GM12892 (cell line): Measurements from ENCODE around the gene IRF1.

Source experiments
- POLR2A ChIP-seq: IDR thresholded peaks from 2 replicates; pipeline ENCODE4 v1.6.1; 2011; ENCODE audit warnings: low read depth, low read length, control low read depth
- POLR2AphosphoS5 ChIP-seq: IDR thresholded peaks from 2 replicates; pipeline ENCODE4 v1.6.1; 2011; ENCODE audit warnings: low read depth, low read length, control low read depth

DNA sequence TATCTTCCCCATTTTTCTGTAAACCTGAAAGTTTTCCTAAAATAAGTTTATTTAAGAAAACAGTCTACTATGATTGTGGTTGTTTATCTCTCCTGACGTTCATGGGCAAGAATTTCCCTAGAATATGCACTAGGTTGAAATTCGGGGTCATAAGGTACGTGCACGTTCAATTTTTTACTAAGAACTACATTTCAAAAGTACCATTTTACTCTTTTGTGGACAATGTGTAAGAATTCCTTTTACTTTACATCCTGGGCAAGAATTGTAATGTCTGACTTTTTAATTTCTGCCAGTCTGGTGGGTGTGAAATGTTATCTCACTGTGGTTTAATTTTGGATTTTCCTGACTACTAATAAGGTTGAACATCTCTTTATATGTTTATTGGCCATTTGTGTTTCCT, 40.4 kb upstream of the IRF1 start:
- TF ChIP-seq POLR2AphosphoS5 (no peak), POLR2A (no peak)
